ENCODE data around the gene PHACTR2. TPM values are rescaled to one million over a fixed set of nuclear protein-coding genes. Genes with fewer than 3 reads are reported as not detected.

PHACTR2 gene
- total RNA-seq, 1 experiment from 2014 or later = 27.6 TPM

DNA sequence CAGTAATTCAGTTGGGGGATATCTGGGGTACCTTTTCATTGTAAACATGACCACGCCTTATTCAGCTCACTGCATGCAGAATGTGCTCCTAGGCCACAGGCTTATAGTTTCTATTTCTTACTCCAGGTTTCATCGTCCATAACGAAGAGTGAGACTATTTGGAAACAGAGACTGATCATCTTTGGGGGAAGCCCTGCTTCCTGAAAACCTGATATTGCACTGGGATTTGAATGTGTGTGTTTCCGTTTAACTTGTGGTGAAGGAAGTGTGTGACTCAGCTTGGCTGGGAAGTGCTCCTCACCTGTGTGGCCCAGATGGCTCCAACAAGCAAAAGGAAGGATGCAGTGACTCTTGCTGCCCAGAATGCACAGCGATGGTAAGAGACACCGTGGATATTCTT lies 145.8 kb downstream of the PHACTR2 start:
- no TSS peak for BruUV-seq (replicated peaks)
- CTCF ChIA-PET = no interaction called here
- RAD21 ChIA-PET (ENCODE audit: low non-redundant PET in 1 of 2, low total read pairs in 2 of 2, uncharacterized antibody in 2 of 2, unreplicated experiment in 2 of 2) = no interaction called here
- H3K4me3 ChIP-seq (replicated peaks in 1 of 2; ENCODE audit: low read depth in 1 of 2, low read length in 2 of 2) = no peak overlapping the region
- no peak for ATAC-seq
- TF ChIP-seq SRF (IDR thresholded peaks at IDR 0.05; ENCODE audit: low read depth) (no peak), FOSL1 (IDR thresholded peaks at IDR 0.05; ENCODE audit: low read depth) (0 out of 2 replicates have a peak, but pooled peaks have one; percentile 7)
- no peaks in the 10 kb centered on the region for H3K9me2 ChIP-seq (ENCODE audit: insufficient read depth)
- DNase-seq (ENCODE audit: low read depth, low spot score) = no peak
- H3K79me2 ChIP-seq (ENCODE audit: insufficient read depth, low read length) = no peaks in the 10 kb centered on the region
- H3K27me3 ChIP-seq (ENCODE audit: insufficient read depth, low read length) = no peaks in the 10 kb centered on the region
- no peak overlapping the region for H3K4me2 ChIP-seq (ENCODE audit: low read length)
- no peaks in the 10 kb centered on the region for H4K20me1 ChIP-seq (ENCODE audit: insufficient read depth)
- H3K4me1 ChIP-seq (ENCODE audit: control insufficient read depth in 1 of 2, insufficient read depth in 2 of 2, low read length in 2 of 2) = peaks cover 4 to 5% of the 10 kb centered on the region in 2 experiments; a peak in 1 of 4 replicates
- no peak overlapping the region for H3K27ac ChIP-seq (ENCODE audit: low read depth, low read length)
- H3K36me3 ChIP-seq (ENCODE audit: control insufficient read depth in 1 of 2, insufficient read depth in 2 of 2, low read length in 2 of 2) = no peaks in the 10 kb centered on the region
- no peaks in the 10 kb centered on the region for H3K9me3 ChIP-seq (ENCODE audit: control insufficient read depth in 1 of 2, insufficient read depth in 1 of 2, low read depth in 1 of 2, low read length in 2 of 2)
- no peak overlapping the region for H2AFZ ChIP-seq (ENCODE audit: low read depth, low read length, poor library complexity, severe bottlenecking)
- no peak overlapping the region for H3K9ac ChIP-seq (ENCODE audit: low read length)
- intact Hi-C loops (cut with micrococcal nuclease) = no loop called here
- POLR2A ChIA-PET = no interaction called here

- Histone ChIP-seq H4K20me1 (ENCODE audit: insufficient read depth) (no peaks in the 10 kb centered on the region), H3K36me3 (ENCODE audit: control insufficient read depth in 1 of 2, insufficient read depth in 2 of 2, low read length in 2 of 2) (no peaks in the 10 kb centered on the region), H3K9ac (ENCODE audit: low read length) (no peak overlapping the region), H3K9me2 (ENCODE audit: insufficient read depth) (no peaks in the 10 kb centered on the region), H2AFZ (ENCODE audit: low read depth, low read length, poor library complexity, severe bottlenecking) (no peak overlapping the region), H3K79me2 (ENCODE audit: insufficient read depth, low read length) (no peaks in the 10 kb centered on the region), H3K4me2 (ENCODE audit: low read length) (no peak overlapping the region), H3K9me3 (ENCODE audit: control insufficient read depth in 1 of 2, insufficient read depth in 1 of 2, low read depth in 1 of 2, low read length in 2 of 2) (no peaks in the 10 kb centered on the region), H3K4me3 (replicated peaks in 1 of 2; ENCODE audit: low read depth in 1 of 2, low read length in 2 of 2) (no peak overlapping the region), H3K27me3 (ENCODE audit: insufficient read depth, low read length) (no peaks in the 10 kb centered on the region), H3K4me1 (ENCODE audit: control insufficient read depth in 1 of 2, insufficient read depth in 2 of 2, low read length in 2 of 2) (0 out of 4 replicates have a peak, but pooled peaks cover 0 to 2% of the 10 kb centered on the region in 2 experiments), H3K27ac (ENCODE audit: low read depth, low read length) (no peak overlapping the region)
- no TSS peak for BruUV-seq (replicated peaks)
- CTCF ChIA-PET = no interaction called here
- RAD21 ChIA-PET (ENCODE audit: low non-redundant PET in 1 of 2, low total read pairs in 2 of 2, uncharacterized antibody in 2 of 2, unreplicated experiment in 2 of 2) = no interaction called here
- ATAC-seq = no peak
- intact Hi-C loops (cut with micrococcal nuclease) = no loop called here
- no peak for DNase-seq (ENCODE audit: low read depth, low spot score)
- POLR2A ChIA-PET = no interaction called here
- no peak for TF ChIP-seq TCF7L2 (IDR thresholded peaks at IDR 0.05; ENCODE audit: borderline replicate concordance, extremely low read depth, insufficient read depth, insufficient read length)
- TF ChIP-seq, protein P1, sequence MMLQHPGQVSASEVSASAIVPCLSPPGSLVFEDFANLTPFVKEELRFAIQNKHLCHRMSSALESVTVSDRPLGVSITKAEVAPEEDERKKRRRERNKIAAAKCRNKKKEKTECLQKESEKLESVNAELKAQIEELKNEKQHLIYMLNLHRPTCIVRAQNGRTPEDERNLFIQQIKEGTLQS (IDR thresholded peaks at IDR 0.05) = no peak
- TF ChIP-seq POLR2A (IDR thresholded peaks at IDR 0.05; ENCODE audit: borderline replicate concordance, extremely low read depth, insufficient read depth, insufficient read length) = no peak
Observed at GRCh38 chr6:143828572-143828971, 150.8 kb downstream of the PHACTR2 start.
